Panc1 (cell line): ENCODE measurements around the gene TGFBRAP1. TPM values are rescaled to one million over a fixed set of nuclear protein-coding genes. Genes with fewer than 3 reads are reported as not detected.

Experiments
- ATAC-seq: fragments of 200-7000 bp; cut with Tn5 transposase; 2 replicates; pipeline ENCODE4 v1.9.1; 2020; ENCODE audit warnings: mild to moderate bottlenecking, moderate library complexity
- BruUV-seq: library from RNA; stranded (reverse); fragments of 400-500 nt; replicated peaks from 2 replicates; lab custom pipeline; 2021; lab: Mats Ljungman, UMichigan
- CTCF ChIA-PET: fragments of 300-600 bp; sonication (Branson Sonifier 250); formaldehyde crosslinking; loops from one replicate; lab custom pipeline; 2022; ENCODE audit warnings: antibody characterized with exemption; lab: Charles Lee
- POLR2A ChIA-PET: fragments of 300-600 bp; sonication (Branson Sonifier 250); formaldehyde crosslinking; loops from one replicate; lab custom pipeline; 2022; ENCODE audit warnings: antibody characterized with exemption; lab: Charles Lee
- DNase-seq: peaks from one replicate; pipeline ENCODE4 v3.0.0-alpha.2; 2010; ENCODE audit warnings: low read depth, low spot score
- H3K27ac ChIP-seq: 2 replicates; pipeline ENCODE4 v1.5.1; 2011; ENCODE audit warnings: mild to moderate bottlenecking, low read length, inconsistent platforms
- H3K27me3 ChIP-seq: fragments of 200-500 bp; sonication (Bioruptor generic); 2 replicates; pipeline ENCODE4 v1.6.0; 2014; ENCODE audit warnings: low read length, inconsistent platforms; ENCODE audit not compliant: control insufficient read depth, insufficient read depth
- H3K36me3 ChIP-seq: fragments of 200-500 bp; sonication (Bioruptor generic); 2 replicates; pipeline ENCODE4 v1.5.1; 2014; ENCODE audit warnings: inconsistent platforms, mild to moderate bottlenecking, low read length, moderate library complexity; ENCODE audit not compliant: control insufficient read depth, insufficient read depth
- H3K4me1 ChIP-seq: 2 replicates; pipeline ENCODE4 v1.5.1; 2011; ENCODE audit warnings: inconsistent platforms, mild to moderate bottlenecking, low read length, moderate library complexity; ENCODE audit not compliant: control insufficient read depth, insufficient read depth
- H3K4me3 ChIP-seq, 2 experiments: 2 replicates each; pipeline ENCODE4 v1.5.1; 2011 to 2012; ENCODE audit warnings: low read depth in 2 of 2, low read length in 2 of 2, mild to moderate bottlenecking in 2 of 2, inconsistent platforms in 1 of 2, moderate library complexity in 1 of 2
- H3K9me3 ChIP-seq: fragments of 200-500 bp; sonication (Bioruptor generic); 2 replicates; pipeline ENCODE4 v1.5.1; 2014; ENCODE audit warnings: low read depth, mild to moderate bottlenecking, inconsistent platforms, low read length, moderate library complexity; ENCODE audit not compliant: control insufficient read depth, insufficient read depth
- POLR2AphosphoS5 ChIP-seq: IDR thresholded peaks from 2 replicates; pipeline ENCODE4 v1.6.1; 2012; ENCODE audit warnings: mild to moderate bottlenecking, low read depth, low read length, moderate library complexity
- SIN3A ChIP-seq: IDR thresholded peaks from 2 replicates; pipeline ENCODE4 v1.6.1; 2012; ENCODE audit warnings: low read depth, mild to moderate bottlenecking, low read length, moderate library complexity, borderline replicate concordance; ENCODE audit not compliant: insufficient read depth
- TCF7L2 ChIP-seq: IDR thresholded peaks from 2 replicates; pipeline ENCODE4 v1.6.1; 2011; ENCODE audit warnings: mild to moderate bottlenecking, low read depth, low read length, inconsistent platforms
- in situ Hi-C: cut with HindIII; loops from 2 replicates; pipeline ENCODE4 v1.10.0; 2016; ENCODE audit warnings: low sequenced_read_pairs, low pct_unique_long_range_greater_than_20kb
- intact Hi-C: fragments of 100-400 bp; cut with micrococcal nuclease; formaldehyde crosslinking; loops from one replicate; pipeline ENCODE4 v1.10.0; 2022; ENCODE audit not compliant: unreplicated experiment
- total RNA-seq: library from RNA; stranded (reverse); gene quantifications from one replicate; pipeline ENCODE4 v1.2.1, GENCODE V29; 2021; ENCODE audit not compliant: unreplicated experiment
- TF ChIP-seq, protein P1 (sequence below), 2 experiments: IDR thresholded peaks; 2 replicates each; pipeline ENCODE4 v1.6.1; 2011 to 2012; ENCODE audit warnings: low read depth in 2 of 2, control low read depth in 1 of 2, low read length in 1 of 2, mild to moderate bottlenecking in 1 of 2, moderate library complexity in 1 of 2; ENCODE audit not compliant: insufficient read depth in 1 of 2
- TF ChIP-seq, protein P2 (sequence below): fragments of 450-650 bp; IDR thresholded peaks from 2 replicates; pipeline ENCODE4 v1.5.1; 2017; ENCODE audit warnings: mild to moderate bottlenecking

Gene TGFBRAP1
- total RNA-seq, 1 experiment from 2014 or later, result 32.7 TPM

DNA sequence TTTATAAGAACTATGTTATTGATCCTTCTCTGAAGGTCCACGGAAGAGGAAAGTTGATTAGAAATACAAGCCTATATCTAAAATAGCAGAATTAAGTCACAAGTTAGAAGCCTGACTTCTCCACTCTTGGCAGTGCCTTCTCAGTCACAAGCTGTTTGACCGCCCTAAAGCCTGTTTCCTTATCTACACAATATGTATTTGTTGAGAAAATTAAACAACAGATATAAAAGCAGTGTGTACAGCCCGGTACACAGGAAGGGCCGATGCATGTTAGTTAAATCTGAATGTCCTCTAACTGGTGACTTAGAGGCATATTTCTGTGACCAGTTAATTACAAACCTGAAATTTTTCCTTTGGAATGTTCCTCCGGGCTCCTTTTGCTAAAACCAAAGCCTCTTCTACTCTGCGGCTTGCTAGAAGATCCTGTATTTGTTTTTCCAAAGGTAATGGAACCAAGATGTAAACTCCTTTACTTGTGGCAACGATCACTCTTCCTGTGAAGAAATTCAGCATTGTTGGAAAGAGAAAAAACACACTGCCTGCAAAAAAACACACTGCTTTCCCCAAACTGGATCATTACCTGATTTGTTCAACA lies 33.4 kb downstream of the TGFBRAP1 start:
- ATAC-seq (no peak), DNase-seq (no peak)
- no peaks in the 10 kb centered on the region for H3K4me1 ChIP-seq
- no peak overlapping the region for H3K27ac ChIP-seq
- CTCF ChIA-PET, result no interaction called here
- in situ Hi-C loops (no loop called here), intact Hi-C loops (no loop called here)
- no peaks in the 10 kb centered on the region for H3K27me3 ChIP-seq
- POLR2A ChIA-PET, result no interaction called here
- H3K9me3 ChIP-seq, result no peaks in the 10 kb centered on the region
- H3K4me3 ChIP-seq, result no peak overlapping the region
- H3K36me3 ChIP-seq, result peaks cover 9% of the 10 kb centered on the region
- no TSS peak for BruUV-seq
- TF ChIP-seq SIN3A, result no peak
- TF ChIP-seq POLR2AphosphoS5, result no peak
- no peak for TF ChIP-seq TCF7L2
- TF ChIP-seq, protein P1, sequence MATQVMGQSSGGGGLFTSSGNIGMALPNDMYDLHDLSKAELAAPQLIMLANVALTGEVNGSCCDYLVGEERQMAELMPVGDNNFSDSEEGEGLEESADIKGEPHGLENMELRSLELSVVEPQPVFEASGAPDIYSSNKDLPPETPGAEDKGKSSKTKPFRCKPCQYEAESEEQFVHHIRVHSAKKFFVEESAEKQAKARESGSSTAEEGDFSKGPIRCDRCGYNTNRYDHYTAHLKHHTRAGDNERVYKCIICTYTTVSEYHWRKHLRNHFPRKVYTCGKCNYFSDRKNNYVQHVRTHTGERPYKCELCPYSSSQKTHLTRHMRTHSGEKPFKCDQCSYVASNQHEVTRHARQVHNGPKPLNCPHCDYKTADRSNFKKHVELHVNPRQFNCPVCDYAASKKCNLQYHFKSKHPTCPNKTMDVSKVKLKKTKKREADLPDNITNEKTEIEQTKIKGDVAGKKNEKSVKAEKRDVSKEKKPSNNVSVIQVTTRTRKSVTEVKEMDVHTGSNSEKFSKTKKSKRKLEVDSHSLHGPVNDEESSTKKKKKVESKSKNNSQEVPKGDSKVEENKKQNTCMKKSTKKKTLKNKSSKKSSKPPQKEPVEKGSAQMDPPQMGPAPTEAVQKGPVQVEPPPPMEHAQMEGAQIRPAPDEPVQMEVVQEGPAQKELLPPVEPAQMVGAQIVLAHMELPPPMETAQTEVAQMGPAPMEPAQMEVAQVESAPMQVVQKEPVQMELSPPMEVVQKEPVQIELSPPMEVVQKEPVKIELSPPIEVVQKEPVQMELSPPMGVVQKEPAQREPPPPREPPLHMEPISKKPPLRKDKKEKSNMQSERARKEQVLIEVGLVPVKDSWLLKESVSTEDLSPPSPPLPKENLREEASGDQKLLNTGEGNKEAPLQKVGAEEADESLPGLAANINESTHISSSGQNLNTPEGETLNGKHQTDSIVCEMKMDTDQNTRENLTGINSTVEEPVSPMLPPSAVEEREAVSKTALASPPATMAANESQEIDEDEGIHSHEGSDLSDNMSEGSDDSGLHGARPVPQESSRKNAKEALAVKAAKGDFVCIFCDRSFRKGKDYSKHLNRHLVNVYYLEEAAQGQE (IDR thresholded peaks at IDR 0.05; ENCODE audit: insufficient read depth in 1 of 2, low read depth in 2 of 2, low read length in 1 of 2), result no peak
- TF ChIP-seq, protein P2, sequence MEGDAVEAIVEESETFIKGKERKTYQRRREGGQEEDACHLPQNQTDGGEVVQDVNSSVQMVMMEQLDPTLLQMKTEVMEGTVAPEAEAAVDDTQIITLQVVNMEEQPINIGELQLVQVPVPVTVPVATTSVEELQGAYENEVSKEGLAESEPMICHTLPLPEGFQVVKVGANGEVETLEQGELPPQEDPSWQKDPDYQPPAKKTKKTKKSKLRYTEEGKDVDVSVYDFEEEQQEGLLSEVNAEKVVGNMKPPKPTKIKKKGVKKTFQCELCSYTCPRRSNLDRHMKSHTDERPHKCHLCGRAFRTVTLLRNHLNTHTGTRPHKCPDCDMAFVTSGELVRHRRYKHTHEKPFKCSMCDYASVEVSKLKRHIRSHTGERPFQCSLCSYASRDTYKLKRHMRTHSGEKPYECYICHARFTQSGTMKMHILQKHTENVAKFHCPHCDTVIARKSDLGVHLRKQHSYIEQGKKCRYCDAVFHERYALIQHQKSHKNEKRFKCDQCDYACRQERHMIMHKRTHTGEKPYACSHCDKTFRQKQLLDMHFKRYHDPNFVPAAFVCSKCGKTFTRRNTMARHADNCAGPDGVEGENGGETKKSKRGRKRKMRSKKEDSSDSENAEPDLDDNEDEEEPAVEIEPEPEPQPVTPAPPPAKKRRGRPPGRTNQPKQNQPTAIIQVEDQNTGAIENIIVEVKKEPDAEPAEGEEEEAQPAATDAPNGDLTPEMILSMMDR, result no peak

DNA sequence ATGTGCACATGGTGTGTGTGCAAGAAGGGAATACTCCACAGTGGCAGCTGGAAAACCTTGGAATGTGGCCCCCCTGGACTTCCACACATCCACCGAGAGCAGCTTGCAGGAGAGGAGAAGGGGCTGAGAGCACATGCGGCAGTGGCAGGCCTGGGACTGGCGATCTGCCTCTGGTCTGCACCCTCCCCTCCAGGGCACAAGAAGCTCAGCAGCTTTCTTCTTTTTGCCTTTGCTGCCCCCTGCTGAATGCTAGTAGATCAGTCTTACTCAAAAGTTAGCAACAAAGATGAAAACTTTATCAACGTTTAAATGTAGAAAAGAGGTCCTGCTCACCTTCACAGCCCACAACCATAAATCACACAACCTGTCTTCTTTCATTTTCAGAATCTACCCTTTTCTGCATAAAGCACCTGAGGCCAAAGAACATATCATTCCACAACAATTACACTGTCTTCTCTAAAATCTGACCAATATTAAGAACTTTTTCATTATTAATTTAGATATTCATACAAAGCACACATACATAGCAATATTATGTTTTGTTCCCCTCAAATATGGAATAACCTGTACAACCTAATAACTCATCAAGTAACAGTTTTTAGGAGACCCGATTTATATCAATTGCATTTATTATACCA lies 34.6 kb downstream of the TGFBRAP1 start:
- no TSS peak for BruUV-seq
- TF ChIP-seq TCF7L2 (no peak), POLR2AphosphoS5 (no peak), SIN3A (no peak)
- TF ChIP-seq, protein P1 (IDR thresholded peaks at IDR 0.05; ENCODE audit: insufficient read depth in 1 of 2, low read depth in 2 of 2, low read length in 1 of 2), result no peak
- TF ChIP-seq, protein P2, result peak; percentile 81
- Histone ChIP-seq H3K4me1 (no peaks in the 10 kb centered on the region), H3K9me3 (no peaks in the 10 kb centered on the region), H3K36me3 (peaks cover 9% of the 10 kb centered on the region), H3K27me3 (no peaks in the 10 kb centered on the region), H3K4me3 (no peak overlapping the region), H3K27ac (no peak overlapping the region)
- intact Hi-C loops (no loop called here), in situ Hi-C loops (no loop called here)
- ChIA-PET POLR2A (no interaction called here), CTCF (interaction anchor here (0.6 kb wide), 1 partner anchor 57 kb away, joined by 7 read pairs; no protein-coding TSS in a partner anchor)
- DNase-seq, result peak; percentile 15
- ATAC-seq, result peak; percentile 94
